Esophagus muscularis mucosa (tissue), 4 donors: ENCODE results near the gene CEP112. TPM values are rescaled to one million over a fixed set of nuclear protein-coding genes. Genes with fewer than 3 reads are reported as not detected.

ENCODE experiments used
- DNase-seq: peaks from one replicate; pipeline ENCODE4 v3.0.0-alpha.2; 2017; ENCODE audit errors: extremely low spot score
- H3K27ac ChIP-seq, 4 donors: fragments of 200-600 bp; sonication (generic); replicated peaks in 1 of 4; 1 replicate in 3 of 4; 2 replicates in 1 of 4; pipeline ENCODE4 v1.5.1; 2016 to 2019; ENCODE audit warnings: mild to moderate bottlenecking in 1 of 4
- H3K27me3 ChIP-seq, 4 donors: fragments of 200-600 bp; sonication (generic); one replicate each; pipeline versions ENCODE4 v1.5.1 to v1.6.0; 2016 to 2019
- H3K36me3 ChIP-seq, 4 donors: fragments of 200-600 bp; sonication (generic); one replicate each; pipeline ENCODE4 v1.5.1; 2016 to 2019
- H3K4me1 ChIP-seq, 4 donors: fragments of 200-600 bp; sonication (generic); one replicate each; pipeline ENCODE4 v1.5.1; 2016 to 2019
- H3K4me3 ChIP-seq, 4 donors: fragments of 200-600 bp; sonication (generic); 1 replicate in 2 of 4; 2 replicates in 2 of 4; pipeline ENCODE4 v1.5.1; 2016 to 2019; ENCODE audit warnings: mild to moderate bottlenecking in 4 of 4, moderate library complexity in 1 of 4
- H3K9me3 ChIP-seq, 4 donors: fragments of 200-600 bp; sonication (generic); 1 replicate in 3 of 4; 2 replicates in 1 of 4; pipeline ENCODE4 v1.5.1; 2016 to 2019
- CTCF ChIP-seq, 3 experiments: fragments of 200-600 bp in 2 of 3; fragments of 450-650 bp in 1 of 3; sonication (generic) in 2 of 3; IDR thresholded peaks; one replicate each; pipeline ENCODE4 v1.5.1; 2017 to 2019; ENCODE audit warnings: antibody characterized with exemption in 3 of 3, mild to moderate bottlenecking in 2 of 3, moderate library complexity in 1 of 3
- EP300 ChIP-seq: sonication (generic); formaldehyde crosslinking; IDR thresholded peaks from one replicate; pipeline ENCODE4 v1.6.1; 2017; ENCODE audit warnings: antibody characterized with exemption
- POLR2A ChIP-seq: fragments of 450-650 bp; IDR thresholded peaks from one replicate; pipeline ENCODE4 v1.6.1; 2017; ENCODE audit warnings: antibody characterized with exemption, moderate library complexity, mild to moderate bottlenecking, low read depth
- POLR2AphosphoS5 ChIP-seq, 2 donors: sonication (generic); formaldehyde crosslinking; IDR thresholded peaks; one replicate each; pipeline ENCODE4 v1.6.1; 2017; ENCODE audit warnings: antibody characterized with exemption in 2 of 2
- WGBS: methylation state at CpG from one replicate; pipeline ENCODE4 v1.1.5; 2018; 5-methylcytosine and 5-hydroxymethylcytosine counted together
- intact Hi-C: fragments of 100-400 bp; cut with DNase I; formaldehyde crosslinking; loops from one replicate; pipeline ENCODE4 v1.15.1; 2023
- total RNA-seq, 4 donors: library from RNA; depleted of rRNA; stranded (reverse); fragments of >200 nt; gene quantifications; one replicate each; pipeline versions ENCODE4 v1.1.0 to v1.2.1, GENCODE V29; 2016

Gene CEP112
- total RNA-seq, 4 donors from 2014 or later = 17.0 to 24.7 (median 23.2) TPM

DNA sequence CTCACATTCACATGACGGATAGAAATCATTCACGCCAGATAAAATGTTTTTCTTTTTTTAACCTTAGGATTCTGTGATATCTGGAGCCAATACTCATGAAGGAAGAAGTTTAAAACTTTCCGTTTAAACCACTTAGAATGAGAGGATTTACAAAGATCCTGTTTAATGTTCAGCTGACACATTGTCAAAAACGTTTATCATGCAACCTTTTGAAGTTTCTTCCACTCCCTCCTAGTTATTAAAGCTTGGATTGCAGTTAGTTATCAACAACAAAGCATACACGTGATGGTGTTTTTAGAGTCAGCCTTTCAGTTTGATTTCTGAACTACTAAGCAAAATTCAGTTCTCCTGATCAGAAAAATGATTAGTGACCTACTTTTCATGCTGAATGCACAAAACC is 487.2 kb downstream of the CEP112 start:
- no peak for DNase-seq
- Histone ChIP-seq H3K27ac (no peak overlapping the region), H3K4me3 (no peak overlapping the region), H3K4me1 (peaks cover 0 to 47% (median 44%) of the 10 kb centered on the region in 4 donors), H3K9me3 (no peaks in the 10 kb centered on the region), H3K36me3 (no peaks in the 10 kb centered on the region), H3K27me3 (no peaks in the 10 kb centered on the region)
- 49% methylated on average over 5 of the region's 5 CpGs for WGBS
- no peak for TF ChIP-seq EP300
- TF ChIP-seq POLR2A = no peak
- no peak for TF ChIP-seq POLR2AphosphoS5 (IDR thresholded peaks at IDR 0.05)
- intact Hi-C loops = no loop called here

DNA sequence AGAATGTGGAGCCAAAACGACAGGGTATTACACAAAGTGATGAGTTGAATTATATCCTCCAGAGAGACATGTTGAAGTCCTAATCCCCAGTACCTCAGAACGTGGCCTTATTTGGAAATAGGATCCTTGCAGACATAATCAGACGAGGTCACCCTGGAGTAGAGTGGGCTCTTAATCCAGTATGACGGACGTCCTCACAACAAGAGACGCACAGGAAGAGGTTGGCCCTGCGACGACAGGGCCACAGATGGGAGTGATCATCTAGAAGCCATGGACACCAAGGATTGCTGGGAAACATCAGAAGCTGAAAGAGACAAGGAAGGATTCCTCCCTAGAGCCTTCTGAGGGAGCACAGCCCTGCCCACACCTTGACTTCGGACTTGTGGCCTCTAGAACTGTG is 488.0 kb downstream of the CEP112 start:
- H3K36me3 ChIP-seq = no peaks in the 10 kb centered on the region
- WGBS = 83% methylated on average over 6 of the region's 9 CpGs
- peak; percentile 83 for DNase-seq
- TF ChIP-seq POLR2A (no peak), CTCF (IDR thresholded peaks at IDR 0.05) (no peak)
- peaks cover 0 to 46% (median 43%) of the 10 kb centered on the region in 4 donors for H3K4me1 ChIP-seq
- no peaks in the 10 kb centered on the region for H3K27me3 ChIP-seq
- intact Hi-C loops = no loop called here
- H3K4me3 ChIP-seq = no peak overlapping the region
- H3K27ac ChIP-seq = no peak overlapping the region
- no peaks in the 10 kb centered on the region for H3K9me3 ChIP-seq

- Histone ChIP-seq H3K4me3 (no peak overlapping the region), H3K27me3 (no peaks in the 10 kb centered on the region), H3K9me3 (no peaks in the 10 kb centered on the region), H3K36me3 (no peaks in the 10 kb centered on the region), H3K27ac (no peak overlapping the region), H3K4me1 (peaks cover 0 to 13% (median 5%) of the 10 kb centered on the region in 4 donors)
- no peak for DNase-seq
- TF ChIP-seq CTCF (IDR thresholded peaks at IDR 0.05) = no peak
- TF ChIP-seq POLR2AphosphoS5 (IDR thresholded peaks at IDR 0.05) = no peak
- no peak for TF ChIP-seq EP300
- TF ChIP-seq POLR2A = no peak
- intact Hi-C loops = no loop called here
- 76% methylated on average over 5 of the region's 5 CpGs for WGBS
Measured at GRCh38 chr17:65699459-65699858, 492.5 kb downstream of the CEP112 start.

GRCh38 chr17:65698381-65699061 is 493.4 kb downstream of the CEP112 start:
- H3K9me3 ChIP-seq = no peaks in the 10 kb centered on the region
- no peak for DNase-seq
- TF ChIP-seq EP300 (no peak), POLR2AphosphoS5 (IDR thresholded peaks at IDR 0.05) (no peak), POLR2A (no peak), CTCF (IDR thresholded peaks at IDR 0.05) (no peak)
- intact Hi-C loops = no loop called here
- no peak overlapping the region for H3K4me3 ChIP-seq
- no peaks in the 10 kb centered on the region for H3K36me3 ChIP-seq
- no peaks in the 10 kb centered on the region for H3K27me3 ChIP-seq
- WGBS = 67% methylated on average over 11 of the region's 11 CpGs
- peaks cover 0 to 8% (median 3%) of the 10 kb centered on the region in 4 donors for H3K4me1 ChIP-seq
- no peak overlapping the region for H3K27ac ChIP-seq

DNA sequence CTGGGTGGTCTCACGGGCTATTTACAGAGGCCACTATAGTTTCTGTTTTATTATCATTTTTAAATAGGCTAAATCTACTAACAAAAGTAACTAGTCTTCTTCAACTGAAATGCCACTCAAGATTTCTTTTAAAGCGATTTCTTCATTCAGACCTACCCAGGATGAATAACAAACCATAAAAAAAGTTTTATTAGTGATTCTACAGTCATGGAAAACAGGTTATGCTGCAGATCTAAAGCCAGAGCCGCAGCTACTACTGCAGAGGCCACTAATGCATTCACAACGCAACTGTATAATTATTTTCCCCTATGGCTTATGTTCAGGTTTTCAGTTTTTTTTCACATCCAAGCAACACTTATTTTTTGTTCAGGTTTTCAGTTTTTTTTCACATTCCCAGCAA is 494.3 kb downstream of the CEP112 start:
- no peaks in the 10 kb centered on the region for H3K9me3 ChIP-seq
- intact Hi-C loops = no loop called here
- WGBS = 92% methylated on average over 4 of the region's 4 CpGs
- no peak overlapping the region for H3K27ac ChIP-seq
- TF ChIP-seq CTCF (IDR thresholded peaks at IDR 0.05) (no peak), POLR2A (no peak), EP300 (no peak), POLR2AphosphoS5 (IDR thresholded peaks at IDR 0.05) (no peak)
- DNase-seq = no peak
- H3K27me3 ChIP-seq = no peaks in the 10 kb centered on the region
- H3K4me1 ChIP-seq = peaks cover 0 to 8% (median 3%) of the 10 kb centered on the region in 4 donors
- H3K36me3 ChIP-seq = no peaks in the 10 kb centered on the region
- H3K4me3 ChIP-seq = no peak overlapping the region
